ENCODE results near the gene CCND2. TPM values are rescaled to one million over a fixed set of nuclear protein-coding genes. Genes with fewer than 3 reads are reported as not detected.

Gene CCND2
- total and polyA plus RNA-seq, 2 of the 8 experiments (the other 6 are each of a cell fraction or from before 2014, with no cell fraction given) = 41.7 to 223 TPM

- Histone ChIP-seq H4K91ac (replicated peaks; ENCODE audit: insufficient read length, low read length) (no peak overlapping the region), H3K27me3 (replicated peaks in 1 of 4; ENCODE audit: control insufficient read depth in 3 of 4, extremely low read depth in 1 of 4, insufficient read depth in 3 of 4, low read length in 3 of 4) (no peaks in the 10 kb centered on the region), H3K36me3 (ENCODE audit: control insufficient read depth in 2 of 4, insufficient read depth in 4 of 4, low read length in 3 of 4) (peaks cover 17 to 91% (median 55%) of the 10 kb centered on the region in 4 experiments), H3K79me1 (ENCODE audit: low read depth, low read length) (peaks cover 7% of the 10 kb centered on the region), H3K14ac (ENCODE audit: insufficient read length) (no peak overlapping the region), H3K27ac (ENCODE audit: low read depth, low read length) (no peak overlapping the region), H2BK20ac (ENCODE audit: low read length) (no peak overlapping the region), H2BK120ac (replicated peaks; ENCODE audit: low read depth, low read length) (no peak overlapping the region), H3K9ac (replicated peaks in 1 of 4; ENCODE audit: extremely low read depth in 1 of 4, low read depth in 3 of 4, low read length in 3 of 4) (no peak overlapping the region), H3K4me2 (ENCODE audit: insufficient read depth in 1 of 2, low read depth in 2 of 2, low read length in 2 of 2) (no peak overlapping the region), H3K23ac (ENCODE audit: insufficient read length) (no peak overlapping the region), H3K79me2 (ENCODE audit: control insufficient read depth in 1 of 2, insufficient read depth in 2 of 2, low read length in 2 of 2) (peaks cover 3 to 70% of the 10 kb centered on the region in 2 experiments), H2AFZ (ENCODE audit: low read length) (no peak overlapping the region), H3K23me2 (ENCODE audit: low read depth, low read length) (no peaks in the 10 kb centered on the region), H3K4me1 (replicated peaks in 1 of 4; ENCODE audit: control insufficient read depth in 3 of 4, insufficient read depth in 4 of 4, low read length in 3 of 4) (peaks cover 0 to 9% (median 0%) of the 10 kb centered on the region in 4 experiments; a peak in 4 of 7 replicates), H2BK12ac (ENCODE audit: low read depth, low read length) (no peak overlapping the region), H4K20me1 (replicated peaks in 1 of 2; ENCODE audit: control insufficient read depth in 1 of 2, insufficient read depth in 2 of 2, low read length in 2 of 2) (peaks cover 37 to 47% of the 10 kb centered on the region in 2 experiments), H2BK15ac (ENCODE audit: low read length) (no peak overlapping the region), H2AK5ac (ENCODE audit: low read depth, low read length) (no peak overlapping the region), H4K5ac (ENCODE audit: insufficient read length, low read depth, low read length) (no peak overlapping the region), H3K56ac (replicated peaks; ENCODE audit: insufficient read length, low read depth, low read length) (no peak overlapping the region), H3K4me3 (ENCODE audit: extremely low read depth in 1 of 4, insufficient read depth in 2 of 4, low read depth in 3 of 4, low read length in 4 of 4) (no peak overlapping the region), H3K18ac (ENCODE audit: extremely low read depth, low read length) (no peak overlapping the region), H3K4ac (replicated peaks; ENCODE audit: insufficient read length, low read depth, low read length) (no peak overlapping the region), H3K9me3 (ENCODE audit: insufficient read depth in 2 of 2, low read depth in 1 of 2, low read length in 1 of 2) (no peaks in the 10 kb centered on the region), H2BK5ac (ENCODE audit: low read depth, low read length) (0 out of 2 replicates have a peak overlapping the region, but pooled peaks have one; percentile 28), H4K8ac (ENCODE audit: extremely low read depth, insufficient read depth, low read length) (no peak overlapping the region)
- WGBS, 2 experiments (ENCODE audit: extremely low coverage in 1 of 2, insufficient coverage in 1 of 2, insufficient read length in 1 of 2, insufficient replicate concordance in 2 of 2, low coverage in 1 of 2, low lambda C conversion rate in 2 of 2, missing lambda C conversion rate in 1 of 2) = 95% methylated on average over 11 of the region's 16 CpGs; no CpG with 5 or more reads in 1 of the 2 experiments
- ChIA-PET CTCF (ENCODE audit: partially characterized antibody) (interaction anchor here (1.3 to 3.4 kb wide), 4 partner anchors 9 to 16 kb away, joined by 5 to 20 read pairs (median 10); no protein-coding TSS in a partner anchor), POLR2A (ENCODE audit: partially characterized antibody) (interaction anchor here (0.6 to 29.3 kb wide), 4 partner anchors 4 to 97 kb away, joined by 3 to 531 read pairs (median 268); partner anchors contain the start of gene CCND2)
- DNase-seq (ENCODE audit: low read depth in 1 of 2, low spot score in 2 of 2) (no peak), FAIRE-seq (no peak)
- TF ChIP-seq POLR2AphosphoS5 (IDR thresholded peaks at IDR 0.05; ENCODE audit: low read depth, low read length) (peak; percentile 34), RFX5 (IDR thresholded peaks at IDR 0.05; ENCODE audit: borderline replicate concordance, low read depth, low read length) (no peak), GABPA (IDR thresholded peaks at IDR 0.05; ENCODE audit: borderline replicate concordance, insufficient read depth, low read length) (no peak), CTBP2 (IDR thresholded peaks at IDR 0.05; ENCODE audit: borderline replicate concordance, insufficient read depth, insufficient read length, low read length) (no peak)
Measured at GRCh38 chr12:4293966-4294505, 20.5 kb downstream of the CCND2 start.
